GM12892 (cell line): ENCODE results near the gene C12orf43. TPM values are rescaled to one million over a fixed set of nuclear protein-coding genes. Genes with fewer than 3 reads are reported as not detected.
A peak's percentile ranks its signal among the peaks of the same experiment; 100 is the strongest.
"Not testable (repeated sequence)": the region's sequence is repeated elsewhere in the genome, so short reads cannot be mapped to it uniquely, and the experiment has no call there.

ENCODE experiments used
- DNase-seq: peaks from one replicate; pipeline ENCODE4 v3.0.0; 2011; ENCODE audit not compliant: insufficient read length
- FAIRE-seq: peaks from 2 replicates; lab custom pipeline; 2011; peaks lifted over from hg19 to GRCh38; lab: Jason Lieb, UNC
- POLR2A ChIP-seq: IDR thresholded peaks from 2 replicates; pipeline ENCODE4 v1.6.1; 2011; ENCODE audit warnings: low read depth, low read length, control low read depth
- POLR2AphosphoS5 ChIP-seq: IDR thresholded peaks from 2 replicates; pipeline ENCODE4 v1.6.1; 2011; ENCODE audit warnings: low read depth, low read length, control low read depth
- TAF1 ChIP-seq: IDR thresholded peaks from 2 replicates; pipeline ENCODE4 v1.6.1; 2011; ENCODE audit warnings: low read depth, mild to moderate bottlenecking, control low read depth, low read length, borderline replicate concordance
- polyA plus RNA-seq: library from polyadenylated mRNA; unstranded; fragments of >200 nt; gene quantifications from one replicate; pipeline ENCODE4 v1.2.1, GENCODE V29; 2012; ENCODE audit warnings: missing spikeins, inconsistent platforms; ENCODE audit not compliant: missing spikeins

The C12orf43 gene, protein sequence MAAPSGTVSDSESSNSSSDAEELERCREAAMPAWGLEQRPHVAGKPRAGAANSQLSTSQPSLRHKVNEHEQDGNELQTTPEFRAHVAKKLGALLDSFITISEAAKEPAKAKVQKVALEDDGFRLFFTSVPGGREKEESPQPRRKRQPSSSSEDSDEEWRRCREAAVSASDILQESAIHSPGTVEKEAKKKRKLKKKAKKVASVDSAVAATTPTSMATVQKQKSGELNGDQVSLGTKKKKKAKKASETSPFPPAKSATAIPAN
- polyA plus RNA-seq, result 9.2 TPM

DNA sequence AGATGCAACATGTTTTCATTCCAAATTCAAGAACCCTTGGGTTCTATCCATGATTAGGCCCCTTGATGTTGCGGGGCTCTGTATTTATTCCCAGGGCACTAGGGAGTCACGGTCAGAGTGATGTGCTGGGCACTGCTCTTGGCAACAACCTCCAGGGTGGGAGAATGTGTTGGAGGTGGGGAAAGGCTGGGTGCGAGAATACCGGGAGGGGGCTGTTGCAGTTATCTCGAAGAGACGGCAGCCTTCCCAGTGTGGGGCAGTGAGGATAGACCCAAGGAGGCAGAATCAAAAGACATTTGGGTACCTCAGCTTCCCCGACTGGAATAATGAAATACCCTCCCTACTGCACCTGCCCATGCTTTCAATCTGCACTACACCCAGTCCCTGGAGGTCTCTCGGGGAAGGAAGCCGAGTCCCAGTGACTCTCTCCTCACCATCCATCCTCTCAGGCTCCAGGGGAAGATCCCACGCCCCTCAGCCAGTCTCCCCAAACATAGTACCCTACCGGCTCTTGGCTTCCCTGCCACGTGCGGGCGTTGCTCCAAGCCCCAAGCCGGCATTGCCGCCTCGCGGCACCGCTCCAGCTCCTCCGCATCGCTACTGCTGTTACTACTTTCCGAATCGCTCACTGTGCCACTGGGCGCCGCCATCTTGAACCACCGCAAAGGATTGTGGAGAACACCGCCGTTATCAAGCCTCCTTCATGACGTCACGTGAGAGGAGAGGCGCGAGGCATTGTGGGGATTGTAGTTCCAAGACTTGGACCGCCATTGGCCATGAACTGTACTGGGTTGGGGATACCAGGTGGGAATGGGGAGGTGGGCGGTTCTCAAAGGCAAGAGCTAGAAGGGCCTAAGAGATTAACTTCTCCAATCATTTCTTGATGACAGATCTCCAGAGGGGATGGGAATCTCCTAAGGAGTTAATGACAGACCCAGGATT is at the start of gene C12orf43:
Gene C12orf43, minus strand, starts transcription at position 663 of the 942 bp plus-strand sequence. Its CDS starts 13 bp downstream, at position 650.
- TF ChIP-seq POLR2AphosphoS5 (peak; percentile 64; the same call in 1 of the 2 replicates), TAF1 (peak; percentile 70; the same call in 1 of the 2 replicates), POLR2A (peak; percentile 71; the same call in 1 of the 2 replicates)
- FAIRE-seq, result peak; percentile 93
- DNase-seq, result peak; percentile 76

DNA sequence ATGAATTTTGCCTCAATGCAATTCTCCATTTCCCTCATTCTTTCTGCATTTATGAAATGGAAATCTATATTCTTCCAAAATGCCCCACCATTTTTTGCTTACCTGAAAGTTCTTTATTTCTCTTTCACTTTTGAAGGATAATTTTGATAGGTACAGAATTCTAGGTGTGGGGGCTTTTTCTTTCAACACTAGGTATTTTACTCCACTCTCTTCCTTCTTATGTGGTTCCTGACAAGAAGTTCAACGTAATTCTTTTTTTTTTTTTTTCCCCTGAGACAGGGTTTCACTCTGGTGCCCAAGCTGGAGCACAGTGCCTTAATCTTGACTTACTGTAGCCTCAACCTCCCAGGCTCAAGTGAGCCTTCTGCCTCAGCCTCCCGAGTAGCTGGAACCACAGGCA is 49.1 kb upstream of the C12orf43 start:
- no peak for DNase-seq
- FAIRE-seq, result no peak
- TF ChIP-seq POLR2AphosphoS5 (no peak), TAF1 (no peak), POLR2A (no peak)

DNA sequence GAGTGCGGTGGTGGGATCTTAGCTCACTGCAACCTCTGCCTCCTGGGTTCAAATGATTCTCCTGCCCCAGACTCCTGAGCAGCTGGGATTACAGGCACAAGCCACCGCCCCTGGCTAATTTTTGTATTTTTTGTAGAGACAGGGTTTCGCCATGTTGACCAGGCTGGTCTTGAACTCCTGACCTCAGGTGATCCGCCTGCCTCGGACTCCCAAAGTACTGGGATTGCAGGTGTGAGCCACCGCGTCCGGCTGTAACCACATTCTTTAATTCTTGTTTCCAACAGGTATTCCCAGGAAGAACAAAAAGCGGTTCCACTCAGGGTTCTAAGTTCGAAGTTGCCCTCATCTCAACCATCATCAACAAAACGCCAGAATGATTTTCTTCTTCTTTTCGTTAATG is 48.3 kb upstream of the C12orf43 start:
- not testable (repeated sequence) for DNase-seq

DNA sequence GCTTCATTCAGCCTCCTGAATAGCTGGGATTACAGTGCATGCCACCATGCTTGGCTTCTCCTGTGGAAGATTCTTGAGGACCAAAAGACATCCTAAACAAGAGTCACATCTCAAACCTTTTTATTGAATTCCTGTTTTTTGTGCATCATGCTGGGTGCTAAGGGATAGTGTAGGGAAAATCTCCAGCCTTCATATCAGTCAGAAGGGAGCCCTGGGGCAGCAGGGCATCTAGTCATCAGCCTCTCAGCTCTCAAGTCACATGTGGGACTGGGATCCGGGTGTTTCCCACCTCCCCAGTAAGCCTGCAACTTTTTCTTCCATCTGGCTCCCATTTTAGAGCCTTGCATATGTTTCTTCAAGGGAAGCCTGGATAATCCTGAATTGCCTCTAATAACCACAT is 47.8 kb upstream of the C12orf43 start:
- no peak for TF ChIP-seq POLR2AphosphoS5
- TF ChIP-seq POLR2A, result no peak
- no peak for TF ChIP-seq TAF1
- no peak for DNase-seq
- no peak for FAIRE-seq

More for the DNA sequence above, 48.3 kb upstream of the C12orf43 start:
- FAIRE-seq, result not testable (repeated sequence)

DNA sequence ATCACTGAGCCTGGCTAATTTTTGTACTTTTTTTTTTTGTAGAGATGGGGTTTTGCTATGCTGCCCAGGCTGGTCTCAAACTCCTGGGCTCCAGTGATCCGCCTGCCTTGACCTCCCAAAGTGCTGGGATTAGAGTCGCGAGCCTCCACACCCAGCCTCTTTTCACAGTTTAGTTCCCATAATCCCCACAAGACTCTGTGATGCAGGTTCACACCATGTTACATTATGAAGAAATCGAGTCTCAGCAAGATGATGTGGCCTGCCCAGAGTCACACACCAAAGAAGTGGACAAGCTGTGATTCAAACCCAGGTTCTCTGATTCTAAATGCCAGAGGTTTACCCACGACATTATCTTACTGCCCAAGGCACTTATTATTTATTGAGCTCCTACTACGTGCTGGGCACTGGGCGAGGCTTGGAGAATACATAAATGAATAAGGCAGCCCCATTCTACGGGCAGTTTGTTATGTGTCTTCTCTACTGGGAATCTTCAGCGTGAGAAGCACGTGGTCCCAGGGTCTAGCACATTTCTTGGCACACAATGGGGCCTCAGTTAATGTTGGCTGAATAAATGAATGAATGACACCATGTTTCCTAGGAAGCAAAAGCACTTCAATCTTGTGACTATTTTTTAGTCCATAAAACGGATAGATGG is 46.2 kb upstream of the C12orf43 start:
- DNase-seq (no peak), FAIRE-seq (no peak)
- TF ChIP-seq TAF1 (no peak), POLR2AphosphoS5 (no peak), POLR2A (no peak)

DNA sequence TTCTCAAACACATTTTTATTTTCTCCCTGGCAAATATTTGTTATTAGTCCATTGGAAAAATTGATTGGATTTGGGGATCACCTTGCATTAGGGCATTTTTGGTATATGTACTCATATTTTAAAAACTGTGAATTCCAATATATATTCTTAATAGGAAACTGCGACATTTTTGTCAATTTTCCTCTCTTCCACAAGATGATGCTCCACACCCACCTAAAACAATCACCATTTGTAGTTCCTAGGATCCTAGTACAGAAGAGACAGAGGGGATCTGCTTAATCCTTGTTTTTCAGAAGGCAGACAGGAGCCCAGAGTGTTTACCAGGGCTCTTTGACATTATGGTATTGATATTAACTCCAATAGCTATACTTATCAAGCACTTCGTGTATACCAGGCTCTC is 45.5 kb upstream of the C12orf43 start:
- no peak for FAIRE-seq
- DNase-seq, result no peak
- TF ChIP-seq TAF1, result no peak
- TF ChIP-seq POLR2AphosphoS5, result no peak
- TF ChIP-seq POLR2A, result no peak

DNA sequence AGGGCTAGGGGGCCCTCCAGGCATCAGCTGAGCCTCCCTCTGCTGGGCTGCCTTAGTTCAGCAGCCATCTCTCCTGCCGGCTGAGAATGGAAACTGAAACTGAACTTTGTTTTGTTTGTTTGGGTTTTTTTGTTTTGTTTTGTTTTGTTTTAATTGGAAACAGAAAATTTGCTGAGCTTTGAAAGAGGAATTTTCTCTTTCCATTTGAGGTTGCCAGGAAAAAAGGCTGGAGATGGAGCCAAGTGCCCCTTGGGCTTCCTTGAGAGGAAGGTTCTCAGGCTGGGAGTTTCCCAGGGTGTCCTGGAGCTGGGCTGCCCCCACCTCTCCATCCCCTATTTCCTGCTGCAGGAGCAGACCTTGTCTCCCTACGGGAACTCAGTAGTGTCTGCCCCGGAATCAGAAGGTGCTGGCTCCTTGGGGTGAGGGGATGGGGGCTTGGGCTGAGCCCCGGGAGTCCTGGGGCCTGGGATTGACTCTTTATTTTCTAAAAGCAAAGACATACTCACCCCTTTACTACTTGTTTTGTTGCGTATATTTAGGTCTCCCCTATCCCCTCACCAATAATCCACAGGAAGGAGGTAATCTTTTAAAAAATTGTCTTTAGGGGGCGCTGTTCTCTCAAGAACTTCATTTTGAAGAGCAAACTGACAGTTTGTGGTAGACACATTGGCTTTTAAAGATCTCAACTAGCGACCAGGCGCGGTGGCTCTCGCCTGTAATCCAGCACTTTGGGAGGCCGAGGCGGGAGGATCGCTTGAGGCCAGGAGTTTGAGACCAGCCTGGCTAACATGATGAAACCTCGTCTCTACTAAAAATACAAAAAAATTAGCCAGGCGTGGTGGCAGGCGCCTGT is 44.1 kb upstream of the C12orf43 start:
- no peak for TF ChIP-seq POLR2AphosphoS5
- 0 out of 2 replicates have a peak, but pooled peaks have one; percentile 26 for TF ChIP-seq POLR2A
- DNase-seq, result peak; percentile 36
- FAIRE-seq, result peak; percentile 92

DNA sequence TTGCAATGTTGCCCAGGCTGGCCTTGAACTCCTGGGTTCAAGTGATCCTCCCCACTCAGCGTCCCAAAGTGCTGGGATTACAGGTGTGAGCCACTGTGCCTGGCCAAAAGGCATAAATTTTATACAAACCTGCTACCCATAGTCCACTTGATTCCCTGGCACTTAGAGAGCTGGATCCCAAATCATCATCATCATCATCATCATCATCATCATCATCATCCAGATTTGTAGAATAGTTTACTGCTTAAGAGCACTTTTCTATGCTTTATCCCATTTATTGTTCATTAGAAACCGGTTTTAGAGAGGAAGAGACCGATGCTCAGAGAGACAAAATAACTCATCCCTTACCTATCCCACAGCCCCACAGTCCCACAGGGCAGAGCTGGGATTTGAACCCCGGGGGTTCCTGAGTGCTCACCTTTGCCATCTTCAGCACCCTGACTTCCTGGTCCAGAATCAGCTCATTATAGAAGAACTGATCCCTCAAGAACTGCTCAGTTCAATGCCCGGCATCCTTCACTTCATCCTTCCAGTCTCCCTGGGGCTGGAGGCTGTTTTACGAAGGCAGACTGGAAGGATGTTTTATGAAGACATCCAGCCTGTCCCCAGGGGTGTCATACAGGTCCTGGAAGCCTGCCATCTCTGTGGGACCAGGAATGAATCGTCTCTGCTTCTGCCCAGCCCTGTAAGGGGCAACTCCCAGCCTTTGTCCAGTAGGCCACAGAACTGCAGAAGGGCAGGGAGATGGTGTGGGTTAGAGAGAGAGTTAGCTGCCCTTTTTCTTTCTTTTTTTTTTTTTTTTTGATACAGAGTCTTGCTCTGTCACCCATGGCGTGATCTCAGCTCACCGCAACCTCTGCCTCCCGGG is 43.0 kb upstream of the C12orf43 start:
- no peak for DNase-seq
- no peak for FAIRE-seq

DNA sequence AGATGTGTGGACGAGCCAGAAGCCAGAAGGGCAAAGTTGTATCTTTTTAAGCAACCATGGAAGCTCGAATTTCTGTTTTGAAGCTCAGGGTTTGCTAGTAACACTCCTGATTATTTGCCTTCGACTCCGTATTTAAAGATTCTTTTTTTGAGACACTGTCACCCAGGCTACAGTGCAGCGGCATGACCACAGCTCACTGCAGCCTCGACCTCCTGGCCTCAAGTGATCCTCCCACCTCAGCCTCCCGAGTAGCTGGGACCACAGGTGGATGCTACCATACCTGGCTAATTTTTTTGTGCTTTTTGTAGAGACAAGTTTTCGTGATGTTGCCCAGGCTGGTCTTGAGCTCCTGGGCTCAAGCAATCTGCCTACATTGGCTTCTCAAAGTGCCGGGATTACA is 41.5 kb upstream of the C12orf43 start:
- TF ChIP-seq POLR2AphosphoS5 (no peak), TAF1 (no peak), POLR2A (no peak)
- DNase-seq (no peak), FAIRE-seq (no peak)

More for the DNA sequence above, 43.0 kb upstream of the C12orf43 start:
- TF ChIP-seq TAF1 (no peak), POLR2AphosphoS5 (no peak), POLR2A (no peak)

DNA sequence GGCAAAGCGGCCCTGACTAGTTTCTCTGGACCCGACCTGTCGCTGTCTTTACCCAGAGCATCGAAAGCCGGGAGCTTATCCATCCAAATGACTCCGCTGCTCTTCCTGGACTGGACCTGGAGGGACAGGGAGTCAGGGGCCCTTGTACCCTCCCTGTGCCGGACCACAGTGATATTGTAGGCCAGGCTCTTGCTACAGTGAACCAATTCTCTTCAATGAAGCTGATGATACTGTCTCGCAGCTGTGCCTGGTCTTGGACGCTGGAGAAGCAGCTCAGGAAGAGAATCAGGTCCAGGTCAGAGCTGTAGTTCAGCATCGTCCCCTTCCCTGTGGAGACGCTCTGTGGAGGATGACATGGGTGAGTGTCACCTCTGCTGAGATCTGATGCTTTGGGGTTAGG is 37.4 kb upstream of the C12orf43 start:
- FAIRE-seq (no peak), DNase-seq (no peak)
- TF ChIP-seq POLR2AphosphoS5, result no peak
- no peak for TF ChIP-seq POLR2A
- TF ChIP-seq TAF1, result no peak

DNA sequence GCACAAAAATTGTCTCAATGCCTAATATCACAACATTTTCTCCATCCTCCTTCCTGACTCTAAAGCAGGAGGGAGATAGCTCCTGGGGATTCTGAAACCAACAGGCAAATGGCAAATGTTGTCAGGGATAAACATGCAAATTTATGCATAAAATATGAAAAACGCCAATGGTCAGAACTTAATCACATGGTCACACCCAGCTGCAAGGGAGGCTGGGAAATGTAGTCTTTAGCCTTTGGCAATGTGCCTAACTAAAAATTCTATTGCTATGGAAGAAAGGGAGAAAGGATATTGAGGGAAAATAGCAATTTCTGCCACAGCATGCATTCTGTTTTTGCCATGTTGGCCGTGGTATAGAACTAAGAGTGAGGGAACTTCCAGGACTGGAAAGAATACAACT is 34.4 kb upstream of the C12orf43 start:
- no peak for DNase-seq
- TF ChIP-seq TAF1 (no peak), POLR2A (no peak), POLR2AphosphoS5 (no peak)
- no peak for FAIRE-seq

DNA sequence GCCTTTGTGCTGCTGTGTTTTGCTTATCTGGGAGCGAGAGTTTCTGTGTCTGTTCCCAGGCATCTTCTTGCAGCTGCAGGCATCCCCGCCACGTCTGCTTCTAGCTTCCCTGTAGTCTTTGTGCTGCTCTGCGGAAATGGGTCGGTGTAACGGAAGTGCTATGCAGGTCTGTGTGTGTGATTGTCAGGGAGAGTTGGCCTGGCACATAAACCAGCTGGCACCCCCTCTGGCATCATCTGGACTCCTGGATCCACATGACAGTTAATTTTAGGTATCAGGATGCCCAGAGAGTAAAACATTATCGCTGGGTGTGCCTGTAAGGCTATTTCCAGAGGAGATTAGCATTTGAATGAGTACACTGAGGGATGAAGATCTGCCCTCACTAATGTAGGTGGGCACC is 32.2 kb upstream of the C12orf43 start:
- TF ChIP-seq POLR2A, result no peak
- DNase-seq (no peak), FAIRE-seq (no peak)

DNA sequence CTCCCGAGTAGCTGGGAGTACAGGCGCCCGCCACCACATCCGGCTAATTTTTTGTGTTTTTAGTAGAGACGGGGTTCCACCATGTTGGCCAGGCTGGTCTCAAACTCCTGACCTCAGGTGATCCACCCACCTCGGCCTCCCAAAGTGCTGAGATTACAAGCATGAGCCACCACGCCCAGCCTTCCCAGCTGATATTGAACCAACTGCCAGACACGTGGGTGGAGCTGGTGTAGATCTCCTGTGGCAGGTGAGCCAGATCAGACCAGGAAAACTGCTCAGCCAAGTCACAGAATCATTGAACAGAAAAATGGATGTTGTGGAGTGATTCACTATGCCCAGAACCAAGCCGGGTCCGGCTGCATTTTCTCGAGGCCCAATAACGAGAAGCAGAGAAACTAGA is 31.1 kb upstream of the C12orf43 start:
- not testable (repeated sequence) for FAIRE-seq, DNase-seq
